NCI-H446 (cell line): ENCODE measurements around the gene GRIP1.
"Not testable (repeated sequence)": the region's sequence is repeated elsewhere in the genome, so short reads cannot be mapped to it uniquely, and the experiment has no call there.

Experiments used
- DNase-seq, 2 experiments: peaks; one replicate each; lab custom pipeline; 2025; lab: John Stamatoyannopoulos, UW

The GRIP1 gene

DNA sequence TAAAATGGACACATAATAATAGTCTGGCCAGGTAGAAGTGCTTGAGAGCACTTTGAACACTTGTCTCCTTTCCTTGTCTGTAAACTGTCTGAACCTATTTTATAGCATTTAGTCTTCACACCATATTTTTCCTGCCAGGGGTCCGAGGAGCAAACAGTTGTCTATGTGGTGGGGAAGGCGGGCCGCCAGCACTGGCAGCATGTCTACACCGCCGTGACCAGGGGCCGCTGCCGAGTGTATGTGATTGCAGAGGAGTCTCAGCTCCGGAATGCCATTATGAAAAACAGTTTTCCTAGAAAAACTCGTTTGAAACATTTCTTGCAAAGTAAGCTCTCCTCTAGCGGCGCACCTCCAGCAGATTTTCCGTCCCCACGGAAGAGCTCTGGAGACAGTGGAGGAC, 347.9 kb downstream of the GRIP1 start:
- no peak for DNase-seq

DNA sequence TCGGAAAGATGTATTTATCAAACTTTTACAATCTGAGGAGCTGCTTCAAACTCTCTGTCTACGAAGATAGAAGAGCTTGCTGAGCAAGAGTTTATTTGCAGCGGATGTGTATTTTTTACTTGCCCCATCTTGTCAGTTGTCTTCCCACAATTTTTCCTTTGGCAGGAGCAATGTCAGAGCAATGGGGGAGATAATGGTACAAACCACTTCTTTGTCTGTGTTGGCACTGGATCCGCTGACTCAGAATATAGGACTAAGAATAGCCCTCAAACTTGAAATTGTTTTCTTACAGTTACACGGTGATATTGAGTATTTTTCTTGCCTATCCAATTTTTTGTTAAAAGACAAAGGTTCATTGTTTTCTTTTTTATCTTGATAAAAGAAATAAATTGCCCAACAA, 348.9 kb downstream of the GRIP1 start:
- peak; percentile 10 to 24 for DNase-seq

DNA sequence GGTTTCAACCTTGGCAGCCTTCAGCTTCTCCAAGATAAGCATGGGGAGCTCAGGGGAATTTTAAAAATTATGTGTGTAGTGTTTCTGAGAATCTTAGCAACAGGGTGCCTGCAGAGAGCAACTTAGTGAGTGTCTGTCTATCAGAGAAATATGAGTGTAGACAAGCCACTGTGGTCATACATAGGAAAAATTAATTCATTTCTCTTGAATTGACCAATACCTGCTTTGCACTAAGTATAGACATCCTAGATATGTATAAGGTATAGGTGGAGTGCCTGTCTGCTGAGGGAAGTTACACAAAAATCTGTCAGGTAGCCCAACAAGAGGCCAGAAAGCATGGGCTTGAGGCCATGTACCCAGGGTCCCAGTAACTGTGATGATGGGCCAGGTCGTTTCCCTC, 355.9 kb downstream of the GRIP1 start:
- no peak for DNase-seq

GRCh38 chr12:66321435-66321834, 357.4 kb downstream of the GRIP1 start:
- no peak for DNase-seq

- DNase-seq: no peak
Measured at GRCh38 chr12:66320996-66321395, 357.9 kb downstream of the GRIP1 start.

DNA sequence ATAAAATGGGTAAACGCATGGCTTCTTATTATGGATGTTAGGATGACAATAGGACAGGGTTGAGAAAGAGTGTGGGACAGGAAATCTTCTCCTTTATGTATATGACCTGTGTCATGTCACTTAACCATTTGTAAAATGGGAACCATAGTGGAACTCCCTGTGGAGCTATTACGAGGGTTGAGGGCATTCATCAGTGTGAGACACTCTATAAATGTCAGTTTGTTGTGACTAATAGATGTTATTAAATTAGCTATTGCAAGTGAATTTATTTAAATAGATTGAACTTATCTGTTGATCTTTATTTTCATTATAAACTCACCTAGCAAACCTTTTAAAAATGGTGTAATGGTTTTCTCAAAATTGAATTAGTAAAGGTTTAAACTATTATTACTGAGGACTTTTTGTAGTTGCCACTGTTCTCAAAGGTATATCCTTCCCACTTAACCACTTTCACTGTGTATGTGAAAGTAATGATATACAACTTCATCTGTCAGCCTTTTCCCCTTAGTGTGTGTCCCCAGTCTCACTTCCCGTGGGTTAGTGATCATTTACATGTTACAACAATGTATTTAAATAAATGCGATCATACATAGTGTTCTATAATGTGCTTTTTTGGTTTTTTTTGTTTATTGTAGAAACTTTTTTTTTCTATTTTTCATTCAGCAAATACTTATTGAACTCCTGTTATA, 359.5 kb downstream of the GRIP1 start:
- no peak for DNase-seq

- DNase-seq: no peak
Measured at GRCh38 chr12:66314278-66314677, 364.6 kb downstream of the GRIP1 start.

DNA sequence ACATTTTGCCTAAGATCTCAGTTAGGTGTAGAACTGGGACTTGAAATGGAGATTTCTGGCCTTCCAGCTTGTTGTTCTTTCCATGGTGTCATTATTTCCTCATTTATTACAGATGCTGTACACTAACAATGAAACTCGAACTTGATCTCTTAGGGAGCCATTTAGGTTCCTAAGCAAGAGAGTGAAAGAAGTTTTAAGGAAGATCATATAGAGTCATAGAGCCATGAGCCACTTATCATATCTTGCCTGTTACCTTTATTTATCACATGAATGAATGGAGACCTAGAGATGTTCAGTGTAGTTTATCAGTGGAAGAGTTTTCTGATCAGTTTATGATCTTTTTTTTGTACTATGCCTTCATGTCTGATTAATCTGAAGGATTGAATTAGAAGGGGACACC, 366.7 kb downstream of the GRIP1 start:
- no peak for DNase-seq

GRCh38 chr12:66309606-66310005, 369.3 kb downstream of the GRIP1 start:
- no peak for DNase-seq

DNA sequence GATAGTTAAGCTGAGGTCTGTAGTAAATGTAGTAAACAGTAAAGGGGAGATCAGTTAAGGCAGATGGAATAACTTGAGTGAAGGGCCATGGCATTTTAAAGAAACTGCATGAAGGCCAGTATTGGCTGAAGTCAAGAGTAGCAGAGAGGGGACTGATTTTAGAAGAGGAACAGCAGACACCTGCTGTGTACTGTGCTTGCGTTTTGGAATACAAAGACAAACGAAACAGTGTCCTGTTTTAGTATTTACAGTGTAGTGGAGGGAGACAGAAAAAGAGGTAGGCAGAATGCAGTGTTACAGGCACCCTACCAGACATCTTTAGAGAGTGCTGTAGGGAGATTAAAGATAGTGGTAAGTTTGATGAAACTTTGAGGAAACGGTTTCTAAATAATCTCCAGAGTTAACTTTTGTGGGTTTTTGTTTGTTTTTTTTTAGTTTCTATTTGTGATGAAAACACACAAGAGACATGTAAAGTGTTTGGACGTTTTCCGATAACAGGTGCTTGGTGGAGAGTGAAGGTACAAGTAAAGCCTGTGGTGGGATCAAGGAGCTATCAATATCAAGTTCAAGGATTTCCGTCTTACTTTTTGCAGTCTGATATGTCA, 374.5 kb downstream of the GRIP1 start:
- DNase-seq: no peak

DNA sequence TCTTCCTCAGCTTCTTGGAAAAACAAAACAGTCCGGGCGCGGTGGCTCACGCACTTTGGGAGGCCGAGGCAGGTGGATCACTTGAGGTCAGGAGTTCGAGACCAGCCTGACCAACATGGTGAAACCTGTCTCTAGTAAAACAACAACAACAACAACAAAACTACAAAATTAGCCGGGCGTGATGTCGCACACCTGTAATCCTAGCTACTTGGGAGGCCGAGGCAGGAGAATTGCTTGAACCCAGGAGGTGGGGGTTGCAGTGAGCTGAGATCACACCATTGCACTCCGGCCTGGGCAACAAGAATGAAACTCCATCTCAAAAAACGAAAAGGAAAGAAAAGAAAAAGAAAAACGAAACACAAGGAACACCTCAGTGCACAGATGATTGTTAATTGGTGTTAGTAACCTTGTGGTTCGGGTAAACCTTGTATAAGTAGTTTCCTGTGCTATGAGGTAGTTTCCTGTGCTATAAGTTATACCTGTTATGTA, 375.5 kb downstream of the GRIP1 start:
- DNase-seq: not testable (repeated sequence)

DNA sequence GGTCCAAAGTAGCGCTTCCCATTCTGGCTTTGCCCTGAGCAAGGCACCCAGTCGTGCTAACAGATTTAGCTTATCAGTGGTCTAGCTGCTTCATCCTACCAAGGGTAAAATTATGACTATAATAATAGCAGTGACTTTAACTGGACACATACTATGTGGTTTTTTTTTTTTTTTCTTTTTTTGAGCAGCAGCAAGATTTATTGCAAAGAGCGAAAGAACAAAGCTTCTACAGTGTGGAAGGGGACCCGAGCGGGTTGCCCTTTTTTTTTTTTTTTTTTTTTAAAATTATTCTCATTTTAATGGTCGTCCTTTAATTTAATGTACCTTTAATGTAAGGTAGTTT, 376.1 kb downstream of the GRIP1 start:
- no peak for DNase-seq

DNA sequence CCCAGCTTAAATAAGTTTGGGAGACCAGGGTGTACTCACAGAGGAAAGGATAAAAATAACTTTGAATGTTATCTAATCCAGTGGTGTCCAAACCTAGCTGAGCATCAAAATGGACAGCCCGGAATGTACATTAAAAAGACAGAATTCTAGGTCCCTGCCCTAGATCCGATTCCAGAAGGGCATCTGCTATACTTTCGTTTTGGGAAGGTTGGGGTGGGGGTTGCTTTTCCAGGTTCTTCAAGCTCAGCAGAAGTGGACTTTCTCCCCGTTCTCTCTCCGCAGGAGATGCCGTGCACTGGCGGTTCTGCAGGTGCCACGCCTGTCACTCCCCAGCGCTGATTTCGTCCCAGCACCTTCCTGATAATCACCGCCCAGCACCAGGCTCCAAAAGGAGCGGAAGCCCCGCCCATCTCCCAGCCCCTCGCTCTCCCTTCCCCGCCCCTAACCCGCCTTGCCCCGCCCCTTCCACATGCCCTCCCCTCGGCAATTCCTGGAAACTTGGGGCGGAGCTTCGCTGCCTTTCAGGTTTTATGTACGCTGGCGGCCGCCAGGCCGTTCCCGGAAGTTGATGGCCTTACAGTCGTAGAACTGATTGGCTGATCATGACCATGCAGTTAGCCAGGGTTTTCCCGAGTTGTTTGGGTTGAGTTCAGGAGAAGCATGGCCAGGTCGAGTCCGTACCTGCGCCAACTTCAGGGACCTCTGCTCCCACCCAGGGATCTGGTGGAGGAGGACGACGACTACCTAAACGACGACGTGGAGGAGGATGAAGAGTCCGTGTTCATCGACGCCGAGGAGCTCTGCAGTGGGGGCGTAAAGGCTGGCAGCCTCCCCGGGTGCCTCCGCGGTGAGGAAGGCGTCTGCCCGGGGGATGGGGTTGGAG, 376.7 kb downstream of the GRIP1 start, which contains the start of gene HELB:
HELB (plus strand) TSS at position 550 of the 883 bp plus-strand sequence; CDS start at position 661, 111 bp downstream.
- peak; percentile 86 to 97 for DNase-seq

DNA sequence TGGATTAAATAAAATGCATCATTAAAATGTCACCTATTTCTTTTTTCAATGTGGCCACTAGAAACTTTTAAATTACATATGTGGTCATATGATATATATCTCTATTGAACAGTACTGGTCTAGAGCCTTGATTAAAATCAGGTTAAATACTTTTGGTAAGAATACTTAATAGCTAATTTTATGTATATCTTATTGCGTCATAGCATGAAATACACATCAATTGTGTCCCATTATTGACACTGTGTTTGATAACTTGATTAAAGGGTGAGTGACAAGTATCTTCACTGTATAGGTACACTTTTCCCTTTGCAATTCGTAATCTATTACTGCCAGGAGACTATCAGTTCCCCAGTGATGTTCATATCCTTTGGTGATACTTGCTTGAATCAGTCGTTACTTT, 381.0 kb downstream of the GRIP1 start:
- no peak for DNase-seq
